ENCODE data around the gene DOC2A.
"Not testable (repeated sequence)": the region's sequence is repeated elsewhere in the genome, so short reads cannot be mapped to it uniquely, and the experiment has no call there.

Gene DOC2A

GRCh38 chr16:29972992-29973383 is 37.8 kb downstream of the DOC2A start:
- DNase-seq (ENCODE audit: low read depth): no peak

- no peak for DNase-seq (ENCODE audit: low read depth)
Observed at GRCh38 chr16:29972500-29972899, 38.3 kb downstream of the DOC2A start.

GRCh38 chr16:29971304-29971703 is 39.5 kb downstream of the DOC2A start:
- DNase-seq (ENCODE audit: low read depth): no peak

GRCh38 chr16:29968205-29968604 is 42.6 kb downstream of the DOC2A start:
- DNase-seq (ENCODE audit: low read depth): no peak

- no peak for DNase-seq (ENCODE audit: low read depth)
Observed at GRCh38 chr16:29963021-29963743, 47.6 kb downstream of the DOC2A start.

- DNase-seq (ENCODE audit: low read depth): no peak
Observed at GRCh38 chr16:29962344-29962994, 48.4 kb downstream of the DOC2A start.

GRCh38 chr16:29961479-29962343 is 49.1 kb downstream of the DOC2A start, which contains the start of gene TMEM219:
Gene TMEM219 (plus strand): TSS chr16:29962079. CDS start chr16:29963144, 1,065 bp downstream.
- DNase-seq (ENCODE audit: low read depth): no peak

- DNase-seq (ENCODE audit: low read depth): no peak
Observed at GRCh38 chr16:29961127-29961478, 49.7 kb downstream of the DOC2A start.

GRCh38 chr16:29959821-29960220 is 51.0 kb downstream of the DOC2A start:
- DNase-seq (ENCODE audit: low read depth): not testable (repeated sequence)

GRCh38 chr16:29959293-29959692 is 51.5 kb downstream of the DOC2A start:
- no peak for DNase-seq (ENCODE audit: low read depth)

GRCh38 chr16:29958756-29959155 is 52.1 kb downstream of the DOC2A start:
- DNase-seq (ENCODE audit: low read depth): no peak
